Measurements from ENCODE around the gene ATAD3C. TPM values are rescaled to one million over a fixed set of nuclear protein-coding genes. Genes with fewer than 3 reads are reported as not detected.
"Not testable (repeated sequence)": the region's sequence is repeated elsewhere in the genome, so short reads cannot be mapped to it uniquely, and the experiment has no call there.

ATAD3C gene
- total RNA-seq, 4 donors from 2014 or later = 0.42 to 9.9 (median 3.2) TPM

GRCh38 chr1:1439546-1440261 lies 9.8 kb upstream of the ATAD3C start:
- Histone ChIP-seq H3K9me3 (no peaks in the 10 kb centered on the region), H3K27me3 (peaks cover 0 to 6% of the 10 kb centered on the region in 2 donors), H3K4me1 (peaks cover 0 to 68% (median 43%) of the 10 kb centered on the region in 4 donors), H3K27ac (peak overlapping the region in 3 of 4 donors; percentile 30 to 89 (median 54)), H3K36me3 (peaks cover 0 to 18% (median 0%) of the 10 kb centered on the region in 3 donors), H3K4me3 (no peak overlapping the region)
- 85 to 87% methylated on average over 51 to 55 of the region's 82 CpGs for WGBS, 2 donors
- no peak for DNase-seq (ENCODE audit: low spot score in 2 of 2)
- TF ChIP-seq CTCF (IDR thresholded peaks at IDR 0.05) = no peak
- no peak for TF ChIP-seq POLR2A (IDR thresholded peaks at IDR 0.05)
- no peak for TF ChIP-seq EP300 (IDR thresholded peaks at IDR 0.05)

GRCh38 chr1:1440262-1441001 lies 9.1 kb upstream of the ATAD3C start:
- 73 to 74% methylated on average over 19 to 26 of the region's 26 CpGs for WGBS, 2 donors
- H3K27me3 ChIP-seq = peaks cover 0 to 6% of the 10 kb centered on the region in 2 donors
- H3K9me3 ChIP-seq = no peaks in the 10 kb centered on the region
- peaks cover 0 to 18% (median 0%) of the 10 kb centered on the region in 3 donors for H3K36me3 ChIP-seq
- DNase-seq (ENCODE audit: low spot score in 2 of 2) = no peak
- no peak overlapping the region for H3K4me3 ChIP-seq
- H3K27ac ChIP-seq = peak overlapping the region in 3 of 4 donors; percentile 30 to 75 (median 54)
- TF ChIP-seq EP300 (IDR thresholded peaks at IDR 0.05) (no peak), CTCF (IDR thresholded peaks at IDR 0.05) (no peak), POLR2A (IDR thresholded peaks at IDR 0.05) (no peak)
- peaks cover 0 to 62% (median 39%) of the 10 kb centered on the region in 4 donors for H3K4me1 ChIP-seq

GRCh38 chr1:1441002-1441888 lies 8.2 kb upstream of the ATAD3C start:
- no peak for DNase-seq (ENCODE audit: low spot score in 2 of 2)
- 20 to 39% methylated on average over 2 to 29 of the region's 29 CpGs for WGBS, 2 donors
- Histone ChIP-seq H3K9me3 (no peaks in the 10 kb centered on the region), H3K4me1 (peaks cover 0 to 57% (median 37%) of the 10 kb centered on the region in 4 donors), H3K27ac (peak overlapping the region in 2 of 4 donors; percentile 54 to 75), H3K36me3 (peaks cover 0 to 18% (median 0%) of the 10 kb centered on the region in 3 donors), H3K27me3 (peaks cover 0 to 2% of the 10 kb centered on the region in 2 donors), H3K4me3 (no peak overlapping the region)
- TF ChIP-seq EP300 (IDR thresholded peaks at IDR 0.05) (peak in 1 of 2 donors; percentile 51), POLR2A (IDR thresholded peaks at IDR 0.05) (no peak), CTCF (IDR thresholded peaks at IDR 0.05) (peak; percentile 92 to 95 (median 94))

- TF ChIP-seq EP300 (IDR thresholded peaks at IDR 0.05) (no peak), CTCF (IDR thresholded peaks at IDR 0.05) (no peak), POLR2A (IDR thresholded peaks at IDR 0.05) (no peak)
- peaks cover 0 to 18% (median 0%) of the 10 kb centered on the region in 3 donors for H3K36me3 ChIP-seq
- no peaks in the 10 kb centered on the region for H3K9me3 ChIP-seq
- peaks cover 0 to 47% (median 33%) of the 10 kb centered on the region in 4 donors for H3K4me1 ChIP-seq
- H3K27ac ChIP-seq = peak overlapping the region in 2 of 4 donors; percentile 28 to 75
- H3K4me3 ChIP-seq = no peak overlapping the region
- no peak for DNase-seq (ENCODE audit: low spot score in 2 of 2)
- H3K27me3 ChIP-seq = no peaks in the 10 kb centered on the region
- 73 to 77% methylated on average over 27 to 31 of the region's 32 CpGs for whole genome bisulfite sequencing, 2 donors
Measured at GRCh38 chr1:1442069-1442770, 7.3 kb upstream of the ATAD3C start.

GRCh38 chr1:1446631-1447030 lies 2.9 kb upstream of the ATAD3C start:
- H3K9me3 ChIP-seq; H3K36me3 ChIP-seq; DNase-seq (ENCODE audit: low spot score in 2 of 2); H3K4me1 ChIP-seq; H3K27ac ChIP-seq; H3K27me3 ChIP-seq; H3K4me3 ChIP-seq: not testable (repeated sequence)
- WGBS, 2 donors = 87 to 93% methylated on average over 19 of the region's 19 CpGs

GRCh38 chr1:1450616-1451015 lies 1.1 kb downstream of the ATAD3C start:
- not testable (repeated sequence) for H3K27me3 ChIP-seq; H3K36me3 ChIP-seq; H3K9me3 ChIP-seq; H3K4me1 ChIP-seq; H3K4me3 ChIP-seq; DNase-seq (ENCODE audit: low spot score in 2 of 2); H3K27ac ChIP-seq
- 83 to 84% methylated on average over 22 of the region's 22 CpGs for WGBS, 2 donors
